ENCODE measurements around the gene TMEM8B.

DNA sequence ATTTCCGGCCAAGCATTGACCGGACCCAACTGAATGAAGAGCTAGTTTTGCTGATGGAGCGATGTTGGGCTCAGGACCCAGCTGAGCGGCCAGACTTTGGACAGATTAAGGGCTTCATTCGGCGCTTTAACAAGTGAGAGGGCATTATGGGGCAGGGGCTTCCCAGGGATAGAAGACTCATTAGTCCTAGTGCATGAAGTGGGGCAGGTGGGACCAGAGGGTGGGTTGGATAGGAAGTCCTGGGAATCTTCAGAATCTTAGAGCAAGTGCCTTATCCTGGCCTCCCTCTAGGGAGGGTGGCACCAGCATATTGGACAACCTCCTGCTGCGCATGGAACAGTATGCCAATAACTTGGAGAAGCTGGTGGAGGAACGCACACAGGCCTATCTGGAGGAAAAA, 22.9 kb upstream of the TMEM8B start:
- no peak for TF ChIP-seq MXI1 (conservative IDR thresholded peaks at IDR 0.05; ENCODE audit: poor library complexity, severe bottlenecking)
- TF ChIP-seq, protein P1, sequence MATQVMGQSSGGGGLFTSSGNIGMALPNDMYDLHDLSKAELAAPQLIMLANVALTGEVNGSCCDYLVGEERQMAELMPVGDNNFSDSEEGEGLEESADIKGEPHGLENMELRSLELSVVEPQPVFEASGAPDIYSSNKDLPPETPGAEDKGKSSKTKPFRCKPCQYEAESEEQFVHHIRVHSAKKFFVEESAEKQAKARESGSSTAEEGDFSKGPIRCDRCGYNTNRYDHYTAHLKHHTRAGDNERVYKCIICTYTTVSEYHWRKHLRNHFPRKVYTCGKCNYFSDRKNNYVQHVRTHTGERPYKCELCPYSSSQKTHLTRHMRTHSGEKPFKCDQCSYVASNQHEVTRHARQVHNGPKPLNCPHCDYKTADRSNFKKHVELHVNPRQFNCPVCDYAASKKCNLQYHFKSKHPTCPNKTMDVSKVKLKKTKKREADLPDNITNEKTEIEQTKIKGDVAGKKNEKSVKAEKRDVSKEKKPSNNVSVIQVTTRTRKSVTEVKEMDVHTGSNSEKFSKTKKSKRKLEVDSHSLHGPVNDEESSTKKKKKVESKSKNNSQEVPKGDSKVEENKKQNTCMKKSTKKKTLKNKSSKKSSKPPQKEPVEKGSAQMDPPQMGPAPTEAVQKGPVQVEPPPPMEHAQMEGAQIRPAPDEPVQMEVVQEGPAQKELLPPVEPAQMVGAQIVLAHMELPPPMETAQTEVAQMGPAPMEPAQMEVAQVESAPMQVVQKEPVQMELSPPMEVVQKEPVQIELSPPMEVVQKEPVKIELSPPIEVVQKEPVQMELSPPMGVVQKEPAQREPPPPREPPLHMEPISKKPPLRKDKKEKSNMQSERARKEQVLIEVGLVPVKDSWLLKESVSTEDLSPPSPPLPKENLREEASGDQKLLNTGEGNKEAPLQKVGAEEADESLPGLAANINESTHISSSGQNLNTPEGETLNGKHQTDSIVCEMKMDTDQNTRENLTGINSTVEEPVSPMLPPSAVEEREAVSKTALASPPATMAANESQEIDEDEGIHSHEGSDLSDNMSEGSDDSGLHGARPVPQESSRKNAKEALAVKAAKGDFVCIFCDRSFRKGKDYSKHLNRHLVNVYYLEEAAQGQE (IDR thresholded peaks at IDR 0.05; ENCODE audit: borderline replicate concordance), result no peak
